ENCODE results near the gene CRIP2.

The CRIP2 gene

DNA sequence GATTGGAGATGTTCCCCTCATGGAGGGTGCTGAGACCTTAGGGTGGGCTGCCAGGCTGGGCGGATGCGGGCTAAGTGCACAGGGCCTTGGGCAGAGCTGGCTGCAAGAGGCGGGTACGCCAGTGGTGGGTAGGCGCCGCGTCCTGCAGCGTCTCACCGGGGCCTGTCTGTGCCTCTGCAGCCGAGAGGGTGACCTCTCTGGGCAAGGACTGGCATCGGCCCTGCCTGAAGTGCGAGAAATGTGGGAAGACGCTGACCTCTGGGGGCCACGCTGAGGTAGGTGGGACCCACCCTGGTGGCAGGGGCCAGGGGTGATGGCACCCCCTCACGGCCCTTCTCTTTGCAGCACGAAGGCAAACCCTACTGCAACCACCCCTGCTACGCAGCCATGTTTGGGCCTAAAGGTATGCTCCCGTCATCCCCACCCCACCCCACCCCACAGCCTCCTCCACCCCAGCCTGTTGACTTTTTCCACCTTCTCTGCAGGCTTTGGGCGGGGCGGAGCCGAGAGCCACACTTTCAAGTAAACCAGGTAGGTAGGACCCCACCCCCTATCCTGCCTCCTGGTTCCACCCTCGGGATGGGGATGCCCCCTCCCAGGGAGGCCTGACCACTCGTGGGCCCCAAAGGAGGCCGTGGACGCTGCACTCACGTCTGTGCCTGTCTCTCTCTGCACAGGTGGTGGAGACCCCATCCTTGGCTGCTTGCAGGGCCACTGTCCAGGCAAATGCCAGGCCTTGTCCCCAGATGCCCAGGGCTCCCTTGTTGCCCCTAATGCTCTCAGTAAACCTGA lies 13.6 kb downstream of the CRIP2 start:
- peak in 1 of 3 experiments; percentile 30 for DNase-seq (ENCODE audit: low read depth in 3 of 3)

DNA sequence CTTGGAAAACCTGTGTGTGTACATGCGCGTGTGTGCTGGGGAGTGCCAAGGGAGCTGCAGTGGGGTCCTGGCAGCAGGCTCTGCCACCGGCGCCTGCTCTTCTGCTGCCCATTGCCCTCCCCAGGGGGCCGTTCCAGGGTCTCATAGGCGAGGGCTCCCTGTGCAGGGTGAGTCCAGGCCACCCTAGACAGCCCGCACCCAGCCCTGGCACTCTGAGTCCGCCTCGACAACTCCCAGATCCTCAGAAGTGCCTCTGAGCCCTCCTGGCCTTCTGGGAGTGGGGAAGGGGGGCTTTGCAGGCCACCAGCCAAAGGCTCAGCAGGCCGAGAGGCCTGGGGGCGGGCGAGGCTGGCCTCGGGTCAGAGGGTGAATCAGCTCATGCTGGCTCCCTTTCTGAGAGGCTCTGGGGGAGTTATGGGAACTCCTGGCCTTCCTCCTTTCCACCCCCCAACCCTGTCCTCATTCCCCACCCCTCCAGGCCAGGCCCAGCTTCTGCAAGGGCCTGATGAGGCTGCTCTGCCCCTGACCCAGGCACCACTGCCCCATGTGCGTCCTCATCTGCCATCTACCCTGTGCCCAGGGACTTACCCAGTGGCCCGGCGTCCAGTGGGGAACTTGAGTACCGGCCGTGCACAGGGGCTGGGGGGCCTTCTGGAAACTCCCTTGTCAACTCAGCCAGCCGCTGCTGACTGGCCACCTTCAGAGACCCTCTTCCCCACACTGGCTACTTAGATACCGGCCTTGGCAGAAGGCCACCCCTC lies 14.3 kb downstream of the CRIP2 start:
- DNase-seq (ENCODE audit: low read depth in 3 of 3) = no peak

DNA sequence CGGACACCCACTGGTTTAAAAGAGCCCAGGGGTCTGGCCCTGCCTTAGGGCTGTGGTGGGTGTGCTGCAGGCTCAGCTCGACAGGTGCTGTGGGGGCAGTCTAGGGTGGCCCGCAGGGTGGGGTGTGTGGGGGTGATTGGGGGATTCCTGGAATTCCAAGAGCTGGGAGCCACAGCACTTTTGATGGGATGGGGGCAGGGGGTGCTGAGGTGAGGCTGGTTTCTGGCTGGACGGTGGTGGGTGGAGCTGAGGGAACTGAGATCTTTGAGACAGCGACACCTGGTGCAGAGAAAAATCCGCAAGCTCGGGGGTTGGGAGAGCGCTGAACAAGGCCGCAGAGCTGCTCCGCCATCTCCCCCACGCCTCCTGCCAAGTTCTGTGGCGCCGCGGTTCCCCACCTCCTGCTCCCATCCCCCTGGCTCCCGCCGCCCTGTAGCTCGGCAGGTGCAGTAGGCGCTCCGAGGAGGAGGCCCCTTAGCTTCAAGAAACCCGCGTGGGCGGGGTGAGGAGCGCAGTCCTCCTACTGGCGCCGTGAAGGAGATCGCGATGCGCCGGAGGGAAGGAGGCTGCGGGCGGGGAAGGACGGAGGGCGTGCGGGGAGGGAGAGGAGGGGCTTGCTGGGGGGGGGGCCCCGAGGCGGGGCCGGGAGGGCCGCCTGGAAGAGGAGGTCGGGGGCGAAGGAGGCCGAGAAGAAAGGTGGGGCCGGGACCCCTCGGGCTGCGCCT lies 15.1 kb downstream of the CRIP2 start:
- DNase-seq (ENCODE audit: low read depth in 3 of 3) = peak; percentile 61 to 83 (median 72)

DNA sequence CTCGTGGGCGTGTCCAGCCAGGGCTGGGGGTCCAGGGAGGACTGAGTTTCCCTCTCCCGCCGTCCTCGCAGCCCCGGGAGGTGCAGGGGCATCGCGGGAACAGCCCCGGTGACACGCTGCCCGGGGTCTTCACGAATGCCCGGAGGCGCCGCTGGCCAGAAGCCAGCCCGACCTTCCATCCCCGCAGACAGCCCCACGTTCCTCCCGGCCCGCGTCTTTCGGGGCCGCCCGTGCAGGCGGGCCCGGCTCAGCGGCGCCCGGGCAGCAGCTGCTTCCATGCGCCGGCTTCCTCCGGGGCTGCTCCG lies 15.6 kb downstream of the CRIP2 start:
- no peak for DNase-seq (ENCODE audit: low read depth in 3 of 3)

DNA sequence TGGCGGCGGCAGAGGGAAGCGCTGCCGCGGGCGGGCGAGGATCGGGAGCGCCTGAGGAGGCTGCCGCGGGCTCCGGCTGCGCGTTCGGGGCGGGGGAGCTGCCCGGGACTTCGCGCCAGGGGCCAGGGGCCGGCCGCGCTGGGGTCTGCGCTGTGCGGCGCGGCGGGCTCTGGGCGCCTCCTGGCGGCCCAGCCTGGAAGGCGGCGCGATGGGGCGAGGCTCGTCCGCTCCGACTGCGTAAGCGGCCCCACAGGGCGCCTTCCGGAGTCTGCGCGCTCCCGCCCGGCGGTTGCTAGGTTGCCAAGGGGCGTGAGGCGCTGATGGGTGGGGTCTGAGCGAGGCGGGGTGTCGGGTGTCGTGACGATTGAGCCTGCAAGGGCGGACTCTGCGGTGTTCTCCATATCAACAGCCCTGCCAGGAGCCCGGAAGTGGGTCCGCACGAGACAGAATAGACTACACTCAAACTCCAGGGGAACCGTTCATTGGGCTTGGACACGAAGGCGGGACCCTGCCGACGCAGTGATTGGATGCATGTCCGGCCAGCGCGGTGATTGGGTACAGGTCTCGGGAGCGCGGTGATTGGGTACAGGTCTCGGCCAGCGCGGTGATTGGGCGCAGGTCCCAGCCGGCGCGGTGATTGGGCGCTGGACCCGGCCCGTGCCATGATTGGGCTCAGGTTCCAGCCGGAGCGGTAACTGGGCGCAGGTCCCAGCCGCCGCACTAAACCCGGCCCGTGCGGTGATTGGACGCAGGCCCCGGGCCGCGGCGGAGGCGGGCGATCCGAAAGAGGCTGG lies 16.1 kb downstream of the CRIP2 start, which contains the start of gene TEDC1:
TSS of gene TEDC1 (plus strand) at position 675 of the 794 bp plus-strand sequence. CDS start 130 bp downstream, outside the sequence.
- peak; percentile 98 to 99 (median 98) for DNase-seq (ENCODE audit: low read depth in 3 of 3)

DNA sequence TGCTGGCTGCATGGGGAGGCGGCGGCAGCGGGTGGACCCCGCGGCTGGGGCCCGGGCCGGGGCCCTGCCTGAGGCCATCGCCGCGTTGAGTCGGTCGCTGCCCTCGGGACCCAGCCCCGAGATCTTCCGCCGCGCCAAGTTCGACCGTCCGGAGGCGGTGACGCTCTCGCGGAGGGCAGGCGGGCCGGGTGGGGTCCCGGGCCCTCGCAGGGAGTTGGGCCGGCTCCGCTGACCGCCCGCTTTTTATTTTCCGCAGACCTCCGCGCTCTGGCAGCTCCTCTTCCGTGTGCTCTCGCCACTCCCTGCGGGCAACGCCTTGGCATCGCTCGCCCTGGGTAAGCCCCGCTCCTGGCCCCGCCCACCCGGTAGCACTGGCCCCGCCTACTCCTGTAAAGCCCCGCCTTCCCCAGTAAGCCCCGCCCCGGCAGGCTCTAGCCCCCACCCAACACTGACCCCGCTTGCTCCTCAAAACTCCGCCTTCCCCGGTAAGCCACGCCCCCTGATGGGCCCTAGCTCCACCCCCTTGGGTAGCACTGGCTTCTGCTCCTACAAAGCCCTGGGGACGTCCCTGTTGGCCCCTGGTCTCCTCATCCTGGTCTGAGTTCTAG lies 16.8 kb downstream of the CRIP2 start:
- DNase-seq (ENCODE audit: low read depth in 3 of 3) = peak; percentile 69 to 92 (median 81)

DNA sequence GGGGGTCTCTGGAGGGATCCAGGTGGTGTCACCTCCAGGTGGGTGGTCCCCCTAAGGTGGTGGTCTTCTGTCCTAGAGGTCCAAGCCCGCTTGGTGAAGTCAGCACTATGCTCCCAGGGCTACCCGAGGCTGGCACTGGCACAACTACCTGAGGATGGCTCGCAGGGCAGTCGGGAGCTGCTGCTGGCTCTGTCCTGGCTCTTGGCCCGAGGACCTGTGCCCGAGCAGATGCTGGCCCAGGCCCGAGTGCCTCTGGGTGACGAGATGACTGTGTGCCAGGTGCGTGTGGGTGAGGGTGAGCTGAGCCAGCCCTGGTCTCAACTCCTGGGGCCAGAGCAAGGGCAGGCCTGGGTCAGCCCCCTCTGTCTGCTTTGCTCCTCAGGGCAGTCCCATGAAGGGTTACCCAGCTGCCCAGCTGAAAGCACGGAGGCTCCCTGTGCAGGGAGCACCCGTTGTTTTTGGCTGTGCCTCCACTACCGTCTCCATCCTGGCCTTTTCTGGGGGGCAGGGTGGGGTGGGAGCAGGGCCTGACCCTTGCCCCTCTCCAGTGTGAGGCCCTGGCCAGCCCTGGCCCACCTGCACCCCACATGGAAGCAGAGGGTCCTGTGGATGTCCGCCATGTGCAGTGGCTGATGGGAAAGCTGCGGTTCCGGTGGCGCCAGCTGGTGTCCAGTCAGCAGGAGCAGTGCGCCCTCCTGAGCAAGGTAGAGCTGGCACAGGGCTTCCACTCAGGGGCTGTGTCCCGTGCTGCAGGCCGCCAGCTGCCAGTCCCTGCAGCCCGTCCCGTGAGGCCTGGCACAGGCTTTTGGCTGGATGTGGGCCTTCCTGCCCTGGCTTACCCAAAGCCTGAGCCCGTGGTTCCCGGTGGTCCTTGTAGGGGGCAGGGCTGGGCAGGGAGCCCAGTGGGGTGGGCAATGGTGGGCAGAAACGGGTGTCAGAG lies 17.7 kb downstream of the CRIP2 start:
- DNase-seq (ENCODE audit: low read depth in 3 of 3) = no peak

DNA sequence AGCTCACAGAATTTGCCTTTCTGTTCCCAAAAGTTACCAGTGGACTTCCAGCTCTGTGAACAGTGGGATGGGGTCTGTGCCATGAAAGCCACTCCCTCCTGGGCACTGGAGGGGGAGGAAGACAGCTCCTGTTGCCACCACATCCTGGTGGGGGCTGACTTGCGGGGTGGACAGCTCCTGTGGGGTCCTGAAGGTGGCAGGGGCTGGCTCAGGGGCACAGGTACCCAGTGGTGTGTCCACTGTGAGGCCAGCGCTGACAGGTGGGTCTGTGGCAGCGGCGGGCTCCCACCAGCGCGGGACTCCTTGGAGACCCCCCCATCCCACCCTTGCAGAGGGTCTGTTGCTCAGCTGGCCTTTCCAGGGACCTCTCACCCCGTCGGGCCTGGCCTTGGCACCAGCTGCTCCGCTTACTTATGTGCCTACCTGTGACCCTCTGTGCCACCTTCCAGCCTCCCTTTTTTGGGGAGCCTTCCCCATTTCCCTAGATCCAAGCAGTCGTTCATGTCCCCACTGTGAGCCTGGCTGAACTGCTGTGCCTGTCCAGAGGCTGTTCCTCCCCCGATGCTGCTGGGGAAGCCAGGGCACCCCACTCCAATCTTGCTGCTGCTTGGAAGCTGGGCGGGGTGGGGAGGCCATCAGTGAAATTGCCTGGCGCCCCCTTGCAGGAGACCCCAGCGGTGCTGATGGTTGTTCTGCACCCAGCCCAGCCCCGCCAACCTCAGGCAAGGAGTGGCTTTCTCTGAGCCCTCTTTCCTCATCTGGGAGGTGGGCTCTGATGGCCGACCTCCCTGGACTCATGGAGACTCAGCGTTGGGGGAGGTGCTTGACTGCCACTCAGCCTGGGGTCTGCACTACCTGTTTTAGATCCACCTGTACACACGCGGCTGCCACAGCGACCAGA lies 18.6 kb downstream of the CRIP2 start:
- no peak for DNase-seq (ENCODE audit: low read depth in 3 of 3)

DNA sequence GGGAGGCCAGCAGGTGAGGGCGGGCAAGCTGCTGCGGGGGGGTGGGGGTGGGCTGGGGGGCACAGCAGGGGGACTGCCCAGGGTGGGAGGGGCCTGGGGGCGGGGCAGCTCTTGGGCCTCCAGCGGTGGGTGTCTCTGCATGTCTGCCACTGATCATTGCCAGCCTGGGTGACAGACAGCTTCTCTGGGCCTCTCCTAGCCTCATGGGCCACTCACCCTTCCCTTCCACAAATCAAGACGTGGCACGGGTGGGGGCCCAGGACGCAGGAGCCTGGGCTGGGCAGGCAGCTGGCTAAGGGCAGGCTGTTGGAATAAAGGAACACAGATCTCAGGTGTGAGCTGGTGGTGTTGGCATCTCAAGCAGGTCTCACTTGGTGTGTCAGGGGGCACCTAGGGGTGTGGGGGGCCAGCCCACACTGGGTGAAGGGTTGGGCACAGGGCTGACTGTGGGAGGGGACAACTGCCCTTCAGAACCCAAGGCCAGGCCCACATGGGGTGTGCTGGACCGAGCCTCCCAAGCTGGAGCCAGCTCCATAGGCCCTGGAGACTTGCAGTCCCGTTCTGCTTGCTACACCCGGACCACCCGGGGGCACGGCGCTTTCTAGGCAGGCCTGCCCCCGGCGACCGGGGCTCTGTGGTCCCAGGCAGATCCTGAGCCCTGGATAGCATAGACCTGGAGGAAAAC lies 19.4 kb downstream of the CRIP2 start:
- no peak for DNase-seq (ENCODE audit: low read depth in 3 of 3)

DNA sequence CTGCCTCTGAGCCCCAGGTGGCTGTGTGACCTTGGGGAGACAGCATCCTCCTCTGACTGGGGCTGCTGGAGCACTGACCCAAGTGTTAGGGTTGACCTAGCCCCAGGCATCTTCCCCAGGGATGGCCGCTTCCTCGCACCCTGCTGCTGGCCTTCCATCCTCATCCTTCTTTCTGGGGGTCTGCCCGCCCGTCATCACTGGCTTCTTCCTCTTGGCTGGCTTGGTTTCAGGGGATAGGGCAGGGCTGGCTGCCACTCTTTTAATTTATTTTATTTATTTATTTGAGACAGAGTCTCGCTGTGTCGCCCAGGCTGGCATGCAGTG lies 19.9 kb downstream of the CRIP2 start:
- no peak for DNase-seq (ENCODE audit: low read depth in 3 of 3)

DNA sequence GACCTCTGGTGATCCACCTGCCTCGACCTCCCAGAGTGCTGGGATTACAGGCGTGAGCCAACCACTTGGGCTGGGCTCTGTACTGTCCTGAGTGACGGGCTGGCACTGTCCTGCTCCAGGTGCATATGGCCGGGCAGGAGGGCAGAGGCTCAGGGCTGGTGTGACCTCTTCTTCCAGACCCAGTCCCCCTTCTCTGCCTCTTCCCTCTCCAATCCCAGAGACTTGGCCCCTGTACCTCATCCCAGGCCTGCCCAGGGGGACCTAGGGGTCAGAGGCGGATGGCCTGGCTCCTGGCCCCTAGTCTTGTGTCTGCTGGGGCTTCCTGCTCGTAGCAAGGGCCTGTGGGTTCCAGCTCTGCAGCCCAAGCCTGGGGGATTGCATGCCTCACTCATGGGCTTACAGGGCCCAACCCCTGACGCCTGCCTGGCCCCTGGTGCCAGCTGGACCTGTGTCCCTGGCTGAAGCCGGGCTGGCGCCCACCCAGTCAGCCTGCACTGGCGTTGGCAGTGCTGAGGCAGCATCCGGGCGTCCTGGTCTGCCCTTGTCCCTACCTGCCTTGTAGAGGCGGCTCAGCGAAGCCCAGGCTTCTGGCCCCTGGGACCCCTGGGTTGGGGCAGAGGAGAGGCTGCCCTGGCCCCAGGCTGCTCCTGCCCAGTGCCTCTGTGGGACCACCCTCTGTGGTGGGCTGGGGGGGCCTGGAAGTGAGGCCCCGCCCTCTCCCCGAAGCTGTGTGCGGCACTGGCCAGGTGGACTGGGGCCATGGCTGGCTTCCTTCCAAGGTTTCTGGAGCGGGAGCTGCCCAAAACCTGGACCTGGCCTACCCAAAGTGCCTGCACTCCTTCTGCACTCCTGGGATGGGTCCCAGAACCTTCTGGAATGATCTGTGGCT lies 20.7 kb downstream of the CRIP2 start:
- DNase-seq (ENCODE audit: low read depth in 3 of 3) = no peak

DNA sequence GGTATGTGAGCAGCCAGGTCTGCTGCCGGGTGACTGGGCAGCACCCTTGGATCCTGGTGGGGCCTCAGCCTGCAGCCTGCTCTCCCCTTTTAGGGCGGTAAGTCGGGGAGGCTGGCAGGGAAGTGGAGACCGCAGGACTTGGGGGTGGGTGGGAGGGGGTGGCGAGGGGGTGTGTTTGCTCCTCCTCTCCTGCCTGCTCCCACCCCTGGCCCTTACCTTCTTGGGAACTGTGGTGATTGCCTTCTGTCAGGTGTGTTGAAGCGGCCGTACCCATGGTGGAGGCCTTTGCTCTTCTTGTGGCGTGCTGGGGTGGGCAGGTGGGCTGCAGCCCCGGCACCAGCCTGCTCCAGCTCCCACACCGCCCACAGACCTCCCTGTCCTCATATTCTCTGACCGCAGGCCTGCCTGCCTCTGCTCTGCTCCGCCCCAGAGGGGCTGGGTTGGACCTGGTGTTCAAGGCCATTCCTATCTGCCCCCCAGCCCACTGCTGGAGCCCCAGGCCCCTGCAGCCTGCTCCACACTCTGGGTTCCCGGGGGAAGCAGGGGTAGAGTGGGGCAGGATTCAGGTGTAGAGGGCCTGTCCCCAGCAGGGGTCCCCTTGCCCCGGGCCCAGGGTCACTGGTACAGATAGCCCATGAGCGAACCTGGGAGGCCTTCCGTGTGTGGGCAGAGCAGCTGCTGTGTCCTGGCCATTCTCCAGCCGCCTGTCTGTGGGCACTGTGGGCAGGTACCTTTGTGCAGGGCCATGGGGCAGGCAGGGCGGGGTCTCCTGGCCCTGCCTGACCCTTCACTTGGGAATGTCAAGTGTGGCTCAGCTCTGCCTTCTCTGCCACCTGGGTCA lies 21.6 kb downstream of the CRIP2 start:
- no peak for DNase-seq (ENCODE audit: low read depth in 3 of 3)

DNA sequence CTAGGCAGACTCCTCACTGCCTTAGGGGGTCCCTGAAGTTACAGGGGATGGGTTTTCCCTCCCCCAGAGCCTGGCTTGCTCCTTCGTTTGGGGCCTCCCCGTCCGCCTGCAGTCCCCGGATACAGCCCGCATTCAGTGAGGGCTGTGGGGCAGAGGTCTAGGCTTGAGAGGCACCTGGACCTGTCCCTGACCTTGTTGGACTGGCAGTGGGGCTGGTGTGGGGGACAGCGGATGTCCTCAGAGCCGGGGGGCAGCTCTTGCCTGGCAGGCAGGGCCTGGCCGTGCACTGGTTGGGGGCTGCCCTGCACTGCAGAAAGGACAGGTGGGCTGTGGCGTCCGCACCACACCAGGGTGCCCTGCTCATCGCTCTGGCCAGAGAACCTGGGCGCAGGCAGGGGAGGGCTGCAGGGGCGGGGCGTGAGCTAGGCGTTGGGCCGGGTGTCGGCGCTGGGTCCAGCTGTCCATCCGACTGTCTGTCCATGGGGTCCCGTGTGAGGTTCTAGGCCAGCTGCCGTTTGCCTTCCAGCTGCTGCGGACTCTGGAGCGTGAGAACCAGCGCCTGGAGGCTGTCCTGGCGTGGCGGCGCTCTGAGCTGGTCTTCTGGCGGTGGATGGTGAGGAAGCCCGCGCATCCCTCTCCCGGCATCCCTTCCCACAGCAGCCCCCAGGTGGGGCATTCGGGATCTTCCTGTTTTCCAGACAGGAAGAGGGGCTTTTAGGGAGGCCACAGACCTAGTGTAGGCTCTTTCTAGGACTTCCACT lies 22.4 kb downstream of the CRIP2 start:
- DNase-seq (ENCODE audit: low read depth in 3 of 3) = no peak

DNA sequence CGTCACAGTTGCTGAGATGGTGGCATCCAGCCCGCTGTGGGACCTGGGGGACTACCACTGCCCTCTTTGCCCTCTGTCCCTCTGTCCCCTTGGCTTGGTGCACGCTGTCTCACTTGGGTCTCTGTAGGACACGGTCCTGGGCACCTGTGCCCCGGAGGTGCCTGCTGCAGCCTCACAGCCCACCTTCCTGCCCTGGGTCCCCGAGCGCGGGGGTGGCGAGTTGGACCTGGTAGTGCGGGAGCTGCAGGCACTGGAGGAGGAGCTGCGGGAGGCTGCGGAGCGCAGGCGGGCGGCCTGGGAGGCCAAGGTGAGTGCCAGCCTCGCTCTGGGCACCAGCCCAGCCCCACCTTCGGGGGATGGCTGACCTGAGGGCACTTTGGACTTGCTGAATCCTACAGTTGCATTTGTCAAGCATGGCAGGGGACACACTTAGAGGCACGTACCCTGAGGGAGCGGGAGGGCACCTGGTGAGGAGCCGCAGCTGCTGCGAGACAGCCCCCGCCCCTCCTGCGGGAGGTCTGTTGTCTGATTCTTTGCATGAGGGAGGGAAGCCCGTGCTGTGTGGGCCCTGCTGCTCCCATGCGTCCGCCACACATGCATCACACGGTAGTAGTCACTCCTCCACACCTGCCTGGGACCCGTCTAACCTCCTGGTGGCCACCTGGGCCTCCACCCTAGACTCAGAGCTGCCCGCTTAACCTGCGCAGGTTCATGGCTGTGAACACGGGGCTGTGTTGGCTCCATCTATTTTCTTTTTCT lies 23.2 kb downstream of the CRIP2 start:
- no peak for DNase-seq (ENCODE audit: low read depth in 3 of 3)

All from stimulated activated CD4-positive, alpha-beta T cell treated with anti-CD3 and anti-CD28 coated beads, TNF-alpha, amount 100 ng/mL, for 24 hours (primary cell).